NCI-H1694 treated with DMSO at 0.1 percent for 48 hours (cell line): ENCODE results near the gene SRC.

ENCODE experiments used
- DNase-seq: peaks from one replicate; lab custom pipeline; 2025; lab: John Stamatoyannopoulos, UW

The SRC gene

GRCh38 chr20:37430044-37430443 is 84.1 kb downstream of the SRC start:
- no peak for DNase-seq

GRCh38 chr20:37430778-37431460 is 85.0 kb downstream of the SRC start:
- DNase-seq, result no peak

- no peak for DNase-seq
Measured at GRCh38 chr20:37431786-37432185, 85.8 kb downstream of the SRC start.

- no peak for DNase-seq
Measured at GRCh38 chr20:37432606-37433005, 86.7 kb downstream of the SRC start.

- no peak for DNase-seq
Measured at GRCh38 chr20:37435607-37436006, 89.7 kb downstream of the SRC start.

GRCh38 chr20:37436527-37437186 is 90.7 kb downstream of the SRC start:
- no peak for DNase-seq

GRCh38 chr20:37437676-37438075 is 91.7 kb downstream of the SRC start:
- no peak for DNase-seq

GRCh38 chr20:37438464-37439222 is 92.7 kb downstream of the SRC start:
- no peak for DNase-seq

GRCh38 chr20:37439223-37439933 is 93.4 kb downstream of the SRC start:
- DNase-seq, result no peak

GRCh38 chr20:37441023-37441422 is 95.1 kb downstream of the SRC start:
- no peak for DNase-seq

GRCh38 chr20:37442547-37442946 is 96.6 kb downstream of the SRC start:
- no peak for DNase-seq

- DNase-seq, result no peak
Measured at GRCh38 chr20:37442986-37443385, 97.0 kb downstream of the SRC start.

- no peak for DNase-seq
Measured at GRCh38 chr20:37443596-37443995, 97.7 kb downstream of the SRC start.

- no peak for DNase-seq
Measured at GRCh38 chr20:37445041-37445440, 99.1 kb downstream of the SRC start.

GRCh38 chr20:37446286-37447032 is 100.5 kb downstream of the SRC start:
- DNase-seq, result no peak

GRCh38 chr20:37447688-37448087 is 101.7 kb downstream of the SRC start:
- no peak for DNase-seq

GRCh38 chr20:37449276-37449675 is 103.3 kb downstream of the SRC start:
- DNase-seq, result no peak

- DNase-seq, result no peak
Measured at GRCh38 chr20:37450344-37450743, 104.4 kb downstream of the SRC start.

- DNase-seq, result no peak
Measured at GRCh38 chr20:37451616-37452015, 105.7 kb downstream of the SRC start.

- DNase-seq, result no peak
Measured at GRCh38 chr20:37452236-37452635, 106.3 kb downstream of the SRC start.

GRCh38 chr20:37453288-37453687 is 107.3 kb downstream of the SRC start:
- no peak for DNase-seq

GRCh38 chr20:37453836-37454235 is 107.9 kb downstream of the SRC start:
- DNase-seq, result no peak
